Karpas-422 (cell line): ENCODE data around the gene KCNG2. TPM values are rescaled to one million over a fixed set of nuclear protein-coding genes. Genes with fewer than 3 reads are reported as not detected.

Experiments
- DNase-seq: peaks from one replicate; pipeline ENCODE4 v3.0.0-alpha.2; 2015
- H2AFZ ChIP-seq: fragments of 200-600 bp; sonication (generic); 2 replicates; pipeline ENCODE4 v1.6.1; 2014; ENCODE audit warnings: antibody characterized with exemption, low read length, mixed read lengths
- H3K27ac ChIP-seq: fragments of 200-600 bp; sonication (generic); 2 replicates; pipeline ENCODE4 v1.5.1; 2014; ENCODE audit warnings: mild to moderate bottlenecking, low read length, moderate library complexity
- H3K27me3 ChIP-seq: fragments of 200-600 bp; sonication (generic); 2 replicates; pipeline ENCODE4 v1.6.1; 2014; ENCODE audit warnings: low read length, mixed read lengths
- H3K36me3 ChIP-seq: fragments of 200-600 bp; sonication (generic); 2 replicates; pipeline ENCODE4 v1.6.1; 2014; ENCODE audit warnings: low read length, mixed read lengths; ENCODE audit not compliant: insufficient read depth
- H3K4me1 ChIP-seq: fragments of 200-600 bp; sonication (generic); 2 replicates; pipeline ENCODE4 v1.6.1; 2014; ENCODE audit warnings: mild to moderate bottlenecking, low read length, mixed read lengths
- H3K4me2 ChIP-seq: fragments of 200-600 bp; sonication (generic); 2 replicates; pipeline ENCODE4 v1.6.1; 2014; ENCODE audit warnings: low read length, low read depth, mild to moderate bottlenecking; ENCODE audit not compliant: poor library complexity, severe bottlenecking
- H3K4me3 ChIP-seq: fragments of 200-600 bp; sonication (generic); 2 replicates; pipeline ENCODE4 v1.5.1; 2014; ENCODE audit warnings: mild to moderate bottlenecking, antibody characterized with exemption, low read length, mixed read lengths
- H3K79me2 ChIP-seq: fragments of 200-600 bp; sonication (generic); 2 replicates; pipeline ENCODE4 v1.6.1; 2014; ENCODE audit warnings: mild to moderate bottlenecking, low read length, mixed read lengths
- H3K9ac ChIP-seq: fragments of 200-600 bp; sonication (generic); 2 replicates; pipeline ENCODE4 v1.6.0; 2014; ENCODE audit warnings: low read length
- H3K9me2 ChIP-seq: fragments of 200-600 bp; sonication (generic), shearing (Covaris generic); replicated peaks from 2 replicates; pipeline ENCODE4 v1.6.0; 2014; ENCODE audit warnings: mild to moderate bottlenecking, low read length, moderate library complexity; ENCODE audit not compliant: insufficient read depth
- H3K9me3 ChIP-seq: fragments of 300-700, 200-600 bp; sonication (generic); 2 replicates; pipeline ENCODE4 v1.6.1; 2014; ENCODE audit warnings: low read length, mixed read lengths
- H4K20me1 ChIP-seq: fragments of 200-600 bp; sonication (generic); 2 replicates; pipeline ENCODE4 v1.6.1; 2014; ENCODE audit warnings: mild to moderate bottlenecking, antibody characterized with exemption, low read length, low read depth; ENCODE audit not compliant: insufficient read depth
- total RNA-seq: library from RNA; depleted of rRNA; stranded (reverse); fragments of >200 nt; shearing (Covaris generic); gene quantifications from 2 replicates; pipeline ENCODE4 v1.2.3, GENCODE V29; 2014; ENCODE audit warnings: low replicate concordance

The KCNG2 gene
- total RNA-seq, 1 experiment from 2014 or later, result not detected

GRCh38 chr18:79902075-79902474 lies 104.3 kb downstream of the KCNG2 start:
- Histone ChIP-seq H3K4me3 (no peak overlapping the region), H3K79me2 (no peaks in the 10 kb centered on the region), H3K9me2 (no peaks in the 10 kb centered on the region), H3K9ac (no peak overlapping the region), H2AFZ (no peak overlapping the region), H4K20me1 (no peaks in the 10 kb centered on the region), H3K27ac (no peak overlapping the region), H3K27me3 (no peaks in the 10 kb centered on the region), H3K36me3 (peaks cover 58% of the 10 kb centered on the region), H3K4me2 (no peak overlapping the region), H3K4me1 (no peaks in the 10 kb centered on the region), H3K9me3 (peaks cover 66% of the 10 kb centered on the region)
- no peak for DNase-seq

DNA sequence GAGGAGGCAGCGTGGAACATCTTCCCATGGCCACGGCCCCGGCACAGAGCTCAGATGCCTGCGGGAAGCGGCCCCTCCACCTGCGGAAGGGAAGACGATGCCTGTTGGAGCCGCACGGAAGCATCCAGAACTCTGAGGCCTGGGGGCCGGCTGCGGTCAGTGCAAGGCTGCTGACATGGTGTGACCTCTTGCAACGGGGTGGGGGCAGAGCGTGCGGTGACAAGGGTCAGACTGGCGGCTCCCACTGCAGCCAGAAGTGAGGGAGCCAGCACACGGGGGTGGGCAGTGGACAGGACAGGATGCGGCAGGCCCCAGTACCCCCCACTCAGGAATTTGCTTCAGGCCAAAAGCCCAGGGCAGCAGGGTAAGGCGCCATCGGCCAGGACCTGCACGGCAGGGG lies 104.9 kb downstream of the KCNG2 start:
- Histone ChIP-seq H3K4me3 (no peak overlapping the region), H3K27ac (no peak overlapping the region), H3K79me2 (no peaks in the 10 kb centered on the region), H3K36me3 (peaks cover 60% of the 10 kb centered on the region), H3K9me3 (peaks cover 61% of the 10 kb centered on the region), H2AFZ (no peak overlapping the region), H3K9me2 (no peaks in the 10 kb centered on the region), H3K4me1 (no peaks in the 10 kb centered on the region), H3K4me2 (no peak overlapping the region), H3K9ac (no peak overlapping the region), H4K20me1 (no peaks in the 10 kb centered on the region), H3K27me3 (no peaks in the 10 kb centered on the region)
- DNase-seq, result no peak

- Histone ChIP-seq H3K36me3 (peaks cover 63% of the 10 kb centered on the region), H3K4me1 (no peaks in the 10 kb centered on the region), H3K9me3 (peaks cover 56% of the 10 kb centered on the region), H3K27ac (no peak overlapping the region), H3K9ac (no peak overlapping the region), H3K4me3 (no peak overlapping the region), H3K4me2 (no peak overlapping the region), H2AFZ (no peak overlapping the region), H3K9me2 (no peaks in the 10 kb centered on the region), H3K79me2 (no peaks in the 10 kb centered on the region), H4K20me1 (no peaks in the 10 kb centered on the region), H3K27me3 (no peaks in the 10 kb centered on the region)
- DNase-seq, result no peak
Observed at GRCh38 chr18:79903071-79903635, 105.4 kb downstream of the KCNG2 start.

- no peak overlapping the region for H3K9ac ChIP-seq
- H3K9me3 ChIP-seq, result peaks cover 49% of the 10 kb centered on the region
- no peak overlapping the region for H3K27ac ChIP-seq
- no peak overlapping the region for H3K4me2 ChIP-seq
- DNase-seq, result no peak
- H3K27me3 ChIP-seq, result no peaks in the 10 kb centered on the region
- H4K20me1 ChIP-seq, result no peaks in the 10 kb centered on the region
- no peaks in the 10 kb centered on the region for H3K4me1 ChIP-seq
- H3K9me2 ChIP-seq, result no peaks in the 10 kb centered on the region
- peaks cover 3% of the 10 kb centered on the region; the same call in 1 of the 2 replicates for H3K79me2 ChIP-seq
- H2AFZ ChIP-seq, result no peak overlapping the region
- H3K36me3 ChIP-seq, result peaks cover 68% of the 10 kb centered on the region
- H3K4me3 ChIP-seq, result no peak overlapping the region
Observed at GRCh38 chr18:79903787-79904356, 106.1 kb downstream of the KCNG2 start.

GRCh38 chr18:79904357-79905147 lies 106.8 kb downstream of the KCNG2 start:
- Histone ChIP-seq H3K79me2 (peaks cover 3% of the 10 kb centered on the region; the same call in 1 of the 2 replicates), H3K36me3 (peaks cover 72% of the 10 kb centered on the region), H2AFZ (no peak overlapping the region)

DNA sequence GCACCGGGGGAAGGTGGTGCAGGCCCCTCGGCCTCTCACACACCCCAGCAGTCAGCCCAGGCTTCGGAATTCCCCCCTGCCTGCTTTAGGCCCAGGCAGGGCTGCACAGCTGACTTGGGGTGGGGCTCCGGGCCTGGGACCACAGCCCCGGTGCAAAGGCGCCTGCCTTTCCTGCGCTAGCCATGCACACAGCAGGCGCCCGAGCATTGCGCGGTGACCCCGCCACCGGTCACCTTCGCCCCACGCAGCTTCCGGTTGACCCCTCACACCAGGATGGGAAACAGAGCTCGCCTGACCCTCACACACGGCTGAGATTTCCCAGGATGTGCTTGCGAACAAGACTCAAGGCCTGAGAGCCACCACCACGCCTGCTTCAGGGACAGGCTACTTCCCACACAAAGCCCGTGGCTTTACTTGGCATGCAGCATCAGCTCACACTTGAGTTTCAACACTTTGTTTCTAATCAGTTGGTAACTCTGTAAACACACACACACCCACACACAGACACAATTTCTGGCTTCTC lies 107.7 kb downstream of the KCNG2 start:
- no peak overlapping the region for H3K27ac ChIP-seq
- peaks cover 33% of the 10 kb centered on the region for H3K9me3 ChIP-seq
- no peak overlapping the region for H3K9ac ChIP-seq
- no peak overlapping the region for H3K4me2 ChIP-seq
- H3K4me3 ChIP-seq, result no peak overlapping the region
- no peaks in the 10 kb centered on the region for H3K27me3 ChIP-seq
- H3K36me3 ChIP-seq, result peaks cover 67% of the 10 kb centered on the region
- DNase-seq, result no peak
- H2AFZ ChIP-seq, result no peak overlapping the region
- H3K4me1 ChIP-seq, result no peaks in the 10 kb centered on the region
- H3K9me2 ChIP-seq, result no peaks in the 10 kb centered on the region
- no peaks in the 10 kb centered on the region for H4K20me1 ChIP-seq
- peaks cover 3% of the 10 kb centered on the region for H3K79me2 ChIP-seq

More at GRCh38 chr18:79904357-79905147, 106.8 kb downstream of the KCNG2 start:
- Histone ChIP-seq H3K4me2 (no peak overlapping the region), H3K9me3 (peaks cover 42% of the 10 kb centered on the region), H3K9me2 (no peaks in the 10 kb centered on the region), H4K20me1 (no peaks in the 10 kb centered on the region), H3K27me3 (no peaks in the 10 kb centered on the region), H3K27ac (no peak overlapping the region), H3K4me3 (no peak overlapping the region), H3K9ac (no peak overlapping the region), H3K4me1 (no peaks in the 10 kb centered on the region)
- no peak for DNase-seq

DNA sequence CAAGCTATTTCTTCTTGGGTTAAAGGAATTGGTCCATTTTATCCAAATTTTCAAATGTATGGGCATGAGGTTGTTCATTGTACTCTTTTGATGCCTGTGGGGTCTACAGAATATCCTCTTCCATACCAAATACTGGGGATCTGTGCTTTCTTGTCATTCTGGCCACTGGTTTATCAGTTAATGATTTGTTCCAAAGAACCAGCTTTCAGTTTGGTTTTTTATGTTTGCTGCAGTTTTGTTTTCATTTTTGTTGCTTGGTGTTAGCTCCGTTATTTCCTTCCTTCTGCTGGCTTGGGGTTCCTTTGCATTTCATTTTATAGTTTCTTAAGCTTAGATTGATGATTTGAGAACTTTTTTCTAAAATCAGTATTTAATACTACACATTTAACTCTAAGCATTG lies 108.3 kb downstream of the KCNG2 start:
- Histone ChIP-seq H3K27ac (no peak overlapping the region), H3K4me1 (no peaks in the 10 kb centered on the region), H4K20me1 (no peaks in the 10 kb centered on the region), H3K79me2 (peaks cover 6% of the 10 kb centered on the region), H2AFZ (no peak overlapping the region), H3K9ac (no peak overlapping the region), H3K27me3 (no peaks in the 10 kb centered on the region), H3K9me3 (peaks cover 27% of the 10 kb centered on the region), H3K4me2 (no peak overlapping the region), H3K9me2 (no peaks in the 10 kb centered on the region), H3K36me3 (peaks cover 61% of the 10 kb centered on the region), H3K4me3 (no peak overlapping the region)
- DNase-seq, result no peak

DNA sequence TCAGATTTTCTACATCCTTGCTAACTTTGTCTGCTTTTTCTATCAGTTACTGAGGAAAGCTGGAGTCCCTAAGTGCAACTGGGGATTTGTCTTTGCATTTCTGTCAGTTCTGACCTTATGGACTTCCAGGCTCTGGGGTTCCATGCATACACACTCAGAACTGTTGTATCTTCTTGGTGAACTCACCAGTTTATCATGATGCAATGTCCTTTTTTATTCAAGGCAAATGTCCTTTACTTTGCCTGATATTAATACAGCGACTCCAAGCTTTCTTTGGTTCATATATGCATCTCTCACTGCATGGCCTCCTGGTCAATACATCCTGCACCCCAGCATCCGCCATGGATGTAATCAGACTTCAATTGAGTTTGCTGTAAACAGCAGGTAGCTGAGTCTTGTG lies 109.0 kb downstream of the KCNG2 start:
- H3K4me1 ChIP-seq, result no peaks in the 10 kb centered on the region
- H3K79me2 ChIP-seq, result peaks cover 6% of the 10 kb centered on the region
- H3K36me3 ChIP-seq, result peaks cover 55% of the 10 kb centered on the region
- no peak overlapping the region for H3K4me3 ChIP-seq
- no peaks in the 10 kb centered on the region for H4K20me1 ChIP-seq
- no peak overlapping the region for H3K4me2 ChIP-seq
- peaks cover 21% of the 10 kb centered on the region for H3K9me3 ChIP-seq
- no peak overlapping the region for H2AFZ ChIP-seq
- no peak overlapping the region for H3K9ac ChIP-seq
- H3K9me2 ChIP-seq, result no peaks in the 10 kb centered on the region
- H3K27me3 ChIP-seq, result no peaks in the 10 kb centered on the region
- H3K27ac ChIP-seq, result no peak overlapping the region
- DNase-seq, result no peak
